Embryonic facial prominence (tissue), 1 donor: ENCODE data around the gene ZNF213.

Experiments
- DNase-seq: peaks from one replicate; pipeline ENCODE4 v3.0.0-alpha.2; 2016; ENCODE audit errors: extremely low spot score

Gene ZNF213

GRCh38 chr16:3101018-3101840 lies 33.6 kb upstream of the ZNF213 start:
- no peak for DNase-seq

GRCh38 chr16:3101841-3102470 lies 32.9 kb upstream of the ZNF213 start:
- DNase-seq, result no peak

- peak; percentile 72 for DNase-seq
These were observed 28.5 kb upstream of the ZNF213 start for GRCh38 chr16:3106205-3106928.

- DNase-seq, result no peak
These were observed 22.6 kb upstream of the ZNF213 start, which contains the start of gene ZNF205 for GRCh38 chr16:3112058-3112880. Gene ZNF205, plus strand, starts transcription at chr16:3112586. Its CDS starts 845 bp downstream, at chr16:3113431.

GRCh38 chr16:3112881-3113574 lies 21.8 kb upstream of the ZNF213 start:
- DNase-seq, result no peak

GRCh38 chr16:3113765-3114479 lies 20.9 kb upstream of the ZNF213 start:
- no peak for DNase-seq

GRCh38 chr16:3115003-3115402 lies 19.8 kb upstream of the ZNF213 start:
- no peak for DNase-seq

GRCh38 chr16:3115561-3115960 lies 19.3 kb upstream of the ZNF213 start:
- no peak for DNase-seq

GRCh38 chr16:3118204-3118790 lies 16.5 kb upstream of the ZNF213 start:
- no peak for DNase-seq

GRCh38 chr16:3118846-3119245 lies 16.0 kb upstream of the ZNF213 start:
- no peak for DNase-seq

- no peak for DNase-seq
These were observed 15.5 kb upstream of the ZNF213 start for GRCh38 chr16:3119286-3119685.

GRCh38 chr16:3119701-3120408 lies 15.0 kb upstream of the ZNF213 start:
- DNase-seq, result no peak

GRCh38 chr16:3120435-3120834 lies 14.4 kb upstream of the ZNF213 start:
- no peak for DNase-seq

- no peak for DNase-seq
These were observed 12.9 kb upstream of the ZNF213 start for GRCh38 chr16:3121851-3122467.

- no peak for DNase-seq
These were observed 11.8 kb upstream of the ZNF213 start for GRCh38 chr16:3122926-3123570.

- DNase-seq, result peak; percentile 90
These were observed 10.6 kb upstream of the ZNF213 start for GRCh38 chr16:3123986-3124886.

- no peak for DNase-seq
These were observed 7.1 kb upstream of the ZNF213 start for GRCh38 chr16:3127745-3128144.
